ENCODE results near the gene FAM111B.

The FAM111B gene

GRCh38 chr11:59164028-59164427, 57.0 kb downstream of the FAM111B start:
- Histone ChIP-seq H3K9me3 (ENCODE audit: control insufficient read depth, insufficient read depth, low read depth, low read length) (no peaks in the 10 kb centered on the region), H3K9ac (ENCODE audit: low read length) (no peak overlapping the region), H3K36me3 (ENCODE audit: control insufficient read depth, insufficient read depth, low read length) (no peaks in the 10 kb centered on the region), H3K4me1 (ENCODE audit: control insufficient read depth, insufficient read depth, low read length) (no peaks in the 10 kb centered on the region), H3K27ac (ENCODE audit: low read depth, low read length) (no peak overlapping the region), H3K27me3 (ENCODE audit: control insufficient read depth, insufficient read depth, low read length) (no peaks in the 10 kb centered on the region), H3K4me3 (ENCODE audit: low read depth, low read length) (no peak overlapping the region)

DNA sequence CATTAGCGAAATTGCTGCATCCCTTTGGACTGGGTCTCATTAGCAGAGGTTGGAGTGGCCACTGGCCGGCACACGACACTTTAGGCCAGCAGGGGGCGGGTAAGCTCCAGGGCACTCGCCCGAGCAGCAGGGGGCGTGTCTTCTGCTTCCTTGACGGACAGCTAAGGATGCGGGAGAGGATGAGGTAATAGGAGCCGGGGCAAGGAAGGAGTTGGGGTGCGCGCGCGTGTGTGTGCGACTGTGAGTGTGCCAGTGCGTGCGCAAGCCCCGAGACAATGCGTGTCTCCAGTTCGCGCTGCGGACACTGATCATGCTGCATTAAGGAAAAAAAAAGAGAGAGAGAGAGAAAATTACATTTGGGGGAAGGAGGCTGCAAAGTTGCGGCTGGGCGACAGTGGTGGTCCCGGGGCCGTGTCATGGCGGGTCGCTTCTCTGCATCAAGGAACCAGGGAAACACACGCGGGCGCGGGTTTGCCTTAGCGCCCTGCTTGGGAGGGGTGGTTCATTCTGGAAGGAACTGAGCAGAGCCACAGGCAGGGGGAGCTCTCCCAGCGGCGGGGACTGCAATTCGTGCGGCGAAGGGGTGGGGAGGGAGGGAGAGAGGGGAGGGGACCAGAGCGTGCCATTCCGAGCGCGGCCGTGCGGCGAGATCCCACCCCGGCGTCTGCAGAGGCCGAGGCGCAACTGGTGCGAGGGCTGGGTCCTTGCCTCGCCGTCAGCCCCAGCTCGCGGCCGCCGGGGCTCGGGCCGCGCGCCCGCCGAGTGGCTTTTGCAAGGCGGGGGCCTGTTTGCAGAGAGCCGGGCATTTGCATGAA, 64.7 kb downstream of the FAM111B start, which contains the start of gene DTX4:
Gene DTX4 (plus strand): TSS at position 625 of the 815 bp plus-strand sequence. CDS start 464 bp downstream, outside the sequence.
- H3K9ac ChIP-seq (ENCODE audit: low read length) = peak within 1 kb of the TSS; percentile 85
- H3K27ac ChIP-seq (ENCODE audit: low read depth, low read length) = peak within 1 kb of the TSS; percentile 75
- H3K4me1 ChIP-seq (ENCODE audit: control insufficient read depth, insufficient read depth, low read length) = peaks cover 22% of the 10 kb centered on the region
- H3K36me3 ChIP-seq (ENCODE audit: control insufficient read depth, insufficient read depth, low read length) = no peaks in the 10 kb centered on the region
- H3K27me3 ChIP-seq (ENCODE audit: control insufficient read depth, insufficient read depth, low read length) = peaks cover 9% of the 10 kb centered on the region
- H3K4me3 ChIP-seq (ENCODE audit: low read depth, low read length) = peak within 1 kb of the TSS; percentile 96
- no peaks in the 10 kb centered on the region for H3K9me3 ChIP-seq (ENCODE audit: control insufficient read depth, insufficient read depth, low read depth, low read length)

DNA sequence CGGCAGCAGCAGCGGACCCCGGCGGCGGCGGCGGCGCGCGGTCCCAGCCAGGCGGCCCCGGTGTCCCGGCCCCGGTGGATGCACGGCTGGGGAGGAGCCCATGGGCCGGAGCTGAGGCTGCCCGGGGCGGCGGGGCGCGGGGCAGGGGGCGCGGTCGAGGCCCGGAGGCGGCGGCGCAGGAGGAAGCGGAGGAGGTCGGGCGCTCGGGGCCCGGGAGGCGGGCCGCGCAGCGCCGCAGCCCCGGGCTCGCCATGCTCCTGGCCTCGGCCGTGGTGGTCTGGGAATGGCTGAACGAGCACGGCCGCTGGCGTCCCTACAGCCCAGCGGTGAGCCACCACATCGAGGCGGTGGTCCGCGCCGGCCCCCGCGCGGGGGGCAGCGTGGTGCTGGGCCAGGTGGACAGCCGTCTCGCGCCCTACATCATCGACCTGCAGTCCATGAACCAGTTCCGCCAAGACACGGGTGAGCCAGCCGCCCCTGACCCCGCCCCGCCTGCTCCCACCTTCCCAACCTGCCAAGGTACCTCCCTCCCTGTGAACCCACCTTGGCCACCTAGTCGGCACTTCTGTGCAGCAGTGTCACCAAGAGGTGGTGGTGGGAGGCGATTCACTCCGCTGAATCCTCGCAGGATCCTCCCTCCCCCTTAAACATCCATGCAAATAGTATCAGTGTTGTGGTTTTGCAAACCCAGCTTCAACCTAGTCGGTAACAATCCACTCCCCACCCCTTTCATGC, 65.5 kb downstream of the FAM111B start:
- peaks cover 9% of the 10 kb centered on the region for H3K27me3 ChIP-seq (ENCODE audit: control insufficient read depth, insufficient read depth, low read length)
- H3K27ac ChIP-seq (ENCODE audit: low read depth, low read length) = no peak overlapping the region
- no peaks in the 10 kb centered on the region for H3K9me3 ChIP-seq (ENCODE audit: control insufficient read depth, insufficient read depth, low read depth, low read length)
- peak overlapping the region; percentile 96 for H3K4me3 ChIP-seq (ENCODE audit: low read depth, low read length)
- no peaks in the 10 kb centered on the region for H3K36me3 ChIP-seq (ENCODE audit: control insufficient read depth, insufficient read depth, low read length)
- peaks cover 28% of the 10 kb centered on the region for H3K4me1 ChIP-seq (ENCODE audit: control insufficient read depth, insufficient read depth, low read length)
- peak overlapping the region; percentile 80 for H3K9ac ChIP-seq (ENCODE audit: low read length)

DNA sequence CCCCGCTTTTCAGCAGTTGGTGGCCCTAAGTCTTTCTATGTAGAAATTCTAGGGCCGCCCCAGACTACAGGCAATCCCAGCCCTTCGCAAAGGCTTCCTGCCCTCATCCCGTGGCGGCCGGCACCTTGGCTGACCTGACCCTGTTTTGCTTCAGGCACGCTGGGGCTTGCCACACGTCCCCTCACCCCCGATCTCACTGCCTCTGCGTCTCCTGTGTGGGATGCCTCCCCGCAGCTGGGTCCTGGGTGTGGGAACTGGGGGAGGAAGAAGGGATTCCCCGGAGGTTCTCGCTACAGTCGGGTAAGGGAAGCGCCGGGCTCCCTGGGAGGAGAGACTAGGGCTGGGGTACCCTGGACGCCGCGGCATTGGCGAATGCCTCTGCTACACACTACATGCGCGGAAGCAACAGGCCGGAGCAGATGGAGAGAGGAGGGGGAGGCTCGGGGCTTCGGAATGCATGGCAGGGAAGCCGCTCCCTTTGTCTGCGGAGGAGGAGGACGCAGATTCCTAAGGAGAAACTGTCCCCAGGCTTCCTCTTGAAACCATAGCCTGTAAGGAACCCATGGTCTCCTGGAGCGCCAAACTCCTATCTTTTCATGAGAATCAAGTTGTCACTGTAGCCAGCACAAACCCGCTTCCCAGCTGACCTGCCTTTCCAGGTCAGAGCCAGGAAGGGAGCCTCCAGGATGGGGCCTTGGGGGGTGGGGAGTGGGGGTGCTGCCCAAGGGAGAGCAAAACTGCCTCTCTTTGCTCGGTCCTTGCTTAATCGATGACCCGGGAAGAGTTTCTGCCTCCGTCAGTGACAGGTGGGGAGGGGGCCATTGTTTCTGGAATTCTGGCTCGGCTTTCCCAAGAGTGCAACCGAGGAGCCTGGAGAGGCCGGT, 66.3 kb downstream of the FAM111B start:
- H3K9ac ChIP-seq (ENCODE audit: low read length) = peak overlapping the region; percentile 80
- peaks cover 28% of the 10 kb centered on the region for H3K4me1 ChIP-seq (ENCODE audit: control insufficient read depth, insufficient read depth, low read length)
- H3K36me3 ChIP-seq (ENCODE audit: control insufficient read depth, insufficient read depth, low read length) = no peaks in the 10 kb centered on the region
- H3K27me3 ChIP-seq (ENCODE audit: control insufficient read depth, insufficient read depth, low read length) = peaks cover 9% of the 10 kb centered on the region
- H3K27ac ChIP-seq (ENCODE audit: low read depth, low read length) = no peak overlapping the region
- H3K9me3 ChIP-seq (ENCODE audit: control insufficient read depth, insufficient read depth, low read depth, low read length) = no peaks in the 10 kb centered on the region
- H3K4me3 ChIP-seq (ENCODE audit: low read depth, low read length) = peak overlapping the region; percentile 96

GRCh38 chr11:59173964-59174663, 67.1 kb downstream of the FAM111B start:
- no peak overlapping the region for H3K27ac ChIP-seq (ENCODE audit: low read depth, low read length)
- peak overlapping the region; percentile 96 for H3K4me3 ChIP-seq (ENCODE audit: low read depth, low read length)
- H3K36me3 ChIP-seq (ENCODE audit: control insufficient read depth, insufficient read depth, low read length) = no peaks in the 10 kb centered on the region
- peaks cover 9% of the 10 kb centered on the region for H3K27me3 ChIP-seq (ENCODE audit: control insufficient read depth, insufficient read depth, low read length)
- peak overlapping the region; percentile 23 for H3K9ac ChIP-seq (ENCODE audit: low read length)
- H3K4me1 ChIP-seq (ENCODE audit: control insufficient read depth, insufficient read depth, low read length) = peaks cover 28% of the 10 kb centered on the region
- H3K9me3 ChIP-seq (ENCODE audit: control insufficient read depth, insufficient read depth, low read depth, low read length) = no peaks in the 10 kb centered on the region

GRCh38 chr11:59174664-59175033, 67.6 kb downstream of the FAM111B start:
- H3K4me3 ChIP-seq (ENCODE audit: low read depth, low read length) = peak overlapping the region; percentile 96; the same call in 1 of the 2 replicates

GRCh38 chr11:59175091-59175501, 68.1 kb downstream of the FAM111B start:
- Histone ChIP-seq H3K27me3 (ENCODE audit: control insufficient read depth, insufficient read depth, low read length) (peaks cover 9% of the 10 kb centered on the region), H3K4me1 (ENCODE audit: control insufficient read depth, insufficient read depth, low read length) (peaks cover 28% of the 10 kb centered on the region), H3K9ac (ENCODE audit: low read length) (no peak overlapping the region), H3K9me3 (ENCODE audit: control insufficient read depth, insufficient read depth, low read depth, low read length) (no peaks in the 10 kb centered on the region), H3K27ac (ENCODE audit: low read depth, low read length) (no peak overlapping the region), H3K36me3 (ENCODE audit: control insufficient read depth, insufficient read depth, low read length) (no peaks in the 10 kb centered on the region), H3K4me3 (ENCODE audit: low read depth, low read length) (no peak overlapping the region)

More at GRCh38 chr11:59174664-59175033, 67.6 kb downstream of the FAM111B start:
- Histone ChIP-seq H3K4me1 (ENCODE audit: control insufficient read depth, insufficient read depth, low read length) (peaks cover 28% of the 10 kb centered on the region), H3K36me3 (ENCODE audit: control insufficient read depth, insufficient read depth, low read length) (no peaks in the 10 kb centered on the region), H3K27me3 (ENCODE audit: control insufficient read depth, insufficient read depth, low read length) (peaks cover 9% of the 10 kb centered on the region), H3K9ac (ENCODE audit: low read length) (peak overlapping the region; percentile 23), H3K27ac (ENCODE audit: low read depth, low read length) (no peak overlapping the region), H3K9me3 (ENCODE audit: control insufficient read depth, insufficient read depth, low read depth, low read length) (no peaks in the 10 kb centered on the region)

GRCh38 chr11:59176330-59176729, 69.3 kb downstream of the FAM111B start:
- Histone ChIP-seq H3K36me3 (ENCODE audit: control insufficient read depth, insufficient read depth, low read length) (no peaks in the 10 kb centered on the region), H3K27ac (ENCODE audit: low read depth, low read length) (no peak overlapping the region), H3K4me3 (ENCODE audit: low read depth, low read length) (no peak overlapping the region), H3K4me1 (ENCODE audit: control insufficient read depth, insufficient read depth, low read length) (peaks cover 28% of the 10 kb centered on the region), H3K27me3 (ENCODE audit: control insufficient read depth, insufficient read depth, low read length) (peaks cover 9% of the 10 kb centered on the region), H3K9ac (ENCODE audit: low read length) (no peak overlapping the region), H3K9me3 (ENCODE audit: control insufficient read depth, insufficient read depth, low read depth, low read length) (no peaks in the 10 kb centered on the region)

Measured in HUES6 (cell line).